Stimulated activated CD4-positive, alpha-beta T cell treated with anti-CD3 and anti-CD28 coated beads, Interleukin-1b, Interleukin-23, amount 100 ng/mL, for 48 hours (primary cell): ENCODE measurements around the gene FUS.
"Not testable (repeated sequence)": the region's sequence is repeated elsewhere in the genome, so short reads cannot be mapped to it uniquely, and the experiment has no call there.

Experiments
- DNase-seq: peaks from one replicate; pipeline ENCODE4 v3.0.0-alpha.2; 2020

Gene FUS

GRCh38 chr16:31179747-31180459, at the start of gene FUS:
TSS of gene FUS (plus strand) at chr16:31180139. CDS start at chr16:31180215, 76 bp downstream.
- peak; percentile 90 for DNase-seq

- DNase-seq = no peak
Measured at GRCh38 chr16:31130336-31130891, 49.5 kb upstream of the FUS start.

GRCh38 chr16:31130899-31131298, 49.0 kb upstream of the FUS start:
- DNase-seq = no peak

GRCh38 chr16:31131416-31131815, 48.5 kb upstream of the FUS start:
- no peak for DNase-seq

GRCh38 chr16:31131841-31132271, 48.1 kb upstream of the FUS start:
- DNase-seq = no peak

- DNase-seq = no peak
Measured at GRCh38 chr16:31132303-31132979, 47.5 kb upstream of the FUS start.

- no peak for DNase-seq
Measured at GRCh38 chr16:31133046-31133501, 46.9 kb upstream of the FUS start.

- DNase-seq = no peak
Measured at GRCh38 chr16:31134091-31134571, 45.8 kb upstream of the FUS start.

GRCh38 chr16:31134625-31135534, 45.1 kb upstream of the FUS start:
- no peak for DNase-seq

GRCh38 chr16:31135535-31136286, 44.2 kb upstream of the FUS start, which contains the start of gene PRSS8:
TSS of gene PRSS8 (minus strand) at chr16:31135727. CDS start at chr16:31135498, 229 bp downstream.
- DNase-seq = no peak

GRCh38 chr16:31136287-31136662, 43.7 kb upstream of the FUS start:
- no peak for DNase-seq

- not testable (repeated sequence) for DNase-seq
Measured at GRCh38 chr16:31136822-31137499, 43.0 kb upstream of the FUS start.

GRCh38 chr16:31138621-31139578, 41.0 kb upstream of the FUS start:
- DNase-seq = no peak

GRCh38 chr16:31141071-31141469, 38.9 kb upstream of the FUS start:
- DNase-seq = not testable (repeated sequence)

GRCh38 chr16:31141489-31142108, 38.3 kb upstream of the FUS start:
- no peak for DNase-seq

GRCh38 chr16:31142109-31143010, 37.6 kb upstream of the FUS start:
- DNase-seq = peak; percentile 99

- DNase-seq = no peak
Measured at GRCh38 chr16:31143011-31143693, 36.8 kb upstream of the FUS start.

- DNase-seq = no peak
Measured at GRCh38 chr16:31143694-31144148, 36.2 kb upstream of the FUS start.
